Measurements from ENCODE around the gene HYDIN.
"Not testable (repeated sequence)": the region's sequence is repeated elsewhere in the genome, so short reads cannot be mapped to it uniquely, and the experiment has no call there.

Gene HYDIN

DNA sequence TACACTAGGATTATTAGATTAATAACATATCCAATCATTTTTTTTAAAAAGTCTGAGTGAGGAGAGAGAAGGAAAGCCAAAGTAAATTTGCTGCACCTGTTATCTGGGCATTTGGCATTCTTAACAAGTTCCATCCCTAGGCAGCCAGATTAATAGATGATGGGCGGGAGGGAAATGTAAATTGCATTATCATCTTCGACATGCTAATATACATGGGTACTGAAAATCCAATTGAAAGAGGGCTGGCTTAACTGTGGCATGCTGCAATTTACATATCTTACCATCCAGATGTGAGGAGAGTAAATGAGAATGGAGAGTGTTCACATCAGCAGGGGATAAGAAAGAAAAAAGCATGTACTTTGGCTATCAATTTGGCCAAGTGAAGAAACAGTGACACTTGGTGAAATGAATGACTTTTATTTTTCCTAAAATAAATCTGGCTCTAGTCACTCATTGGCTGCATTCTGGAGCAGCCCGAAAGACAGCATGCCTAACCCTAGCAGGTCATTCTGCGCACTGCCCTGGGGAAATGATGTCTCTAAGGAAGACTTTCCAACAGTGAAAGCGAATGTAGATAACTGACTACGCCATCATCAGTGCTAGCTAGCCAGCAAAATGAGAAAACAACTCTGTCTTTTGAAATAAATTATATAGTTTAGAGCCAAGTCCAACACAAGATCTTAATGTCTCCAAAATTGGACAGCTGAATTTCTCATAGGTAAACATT, 57.9 kb downstream of the HYDIN start:
- TF ChIP-seq OSR1 (CRISPR knock-in tag; IDR thresholded peaks at IDR 0.05) (no peak), PPARA (CRISPR knock-in tag; IDR thresholded peaks at IDR 0.05; ENCODE audit: borderline replicate concordance) (no peak), BACH2 (CRISPR knock-in tag; IDR thresholded peaks at IDR 0.05; ENCODE audit: borderline replicate concordance) (no peak), CSDC2 (CRISPR knock-in tag; IDR thresholded peaks at IDR 0.05) (no peak), ISL1 (CRISPR knock-in tag; IDR thresholded peaks at IDR 0.05) (no peak)
- ATAC-seq: no peak

GRCh38 chr16:71161007-71161406, 69.5 kb downstream of the HYDIN start:
- not testable (repeated sequence) for ATAC-seq

DNA sequence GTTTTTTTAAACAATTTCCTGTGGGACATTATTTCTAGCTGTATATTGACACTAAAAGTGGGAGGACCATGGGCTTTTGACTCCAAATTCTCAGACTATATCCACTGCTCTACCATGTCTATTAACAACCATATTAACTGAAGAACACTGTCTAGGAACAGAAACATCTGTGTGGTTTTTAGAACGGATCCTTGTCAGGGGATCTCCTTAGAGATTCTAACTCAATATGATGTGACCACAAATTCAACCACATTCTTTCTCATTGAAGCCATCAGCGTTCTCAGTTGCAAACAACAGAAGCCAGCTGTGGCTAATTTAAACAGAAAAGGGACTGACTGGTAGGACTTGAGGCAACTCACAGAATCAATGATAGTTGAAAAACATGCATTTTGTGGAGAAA, 73.2 kb downstream of the HYDIN start:
- ATAC-seq: not testable (repeated sequence)

DNA sequence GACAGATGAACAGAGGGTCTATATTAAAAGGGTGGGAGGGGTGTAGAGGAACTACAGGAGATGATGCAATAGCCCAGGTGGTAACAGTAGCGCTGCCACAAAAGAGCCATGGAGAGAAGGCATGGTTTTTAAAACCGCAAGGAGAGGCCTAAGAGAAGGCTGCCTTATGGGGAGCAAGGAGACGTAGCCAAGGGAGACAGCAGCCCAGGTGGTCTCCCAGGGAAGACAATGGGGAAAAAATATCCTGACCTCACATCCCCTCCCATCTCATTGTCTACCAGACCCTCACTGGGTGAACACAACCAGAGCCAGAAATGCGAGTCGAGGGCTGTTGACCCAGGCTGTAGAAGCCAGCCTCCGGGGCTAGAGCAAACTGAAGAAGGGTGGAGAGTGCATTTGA, 77.2 kb downstream of the HYDIN start:
- not testable (repeated sequence) for ATAC-seq

- not testable (repeated sequence) for ATAC-seq
Measured at GRCh38 chr16:71151654-71152053, 78.9 kb downstream of the HYDIN start.

- not testable (repeated sequence) for ATAC-seq
Measured at GRCh38 chr16:71143246-71143645, 87.3 kb downstream of the HYDIN start.

DNA sequence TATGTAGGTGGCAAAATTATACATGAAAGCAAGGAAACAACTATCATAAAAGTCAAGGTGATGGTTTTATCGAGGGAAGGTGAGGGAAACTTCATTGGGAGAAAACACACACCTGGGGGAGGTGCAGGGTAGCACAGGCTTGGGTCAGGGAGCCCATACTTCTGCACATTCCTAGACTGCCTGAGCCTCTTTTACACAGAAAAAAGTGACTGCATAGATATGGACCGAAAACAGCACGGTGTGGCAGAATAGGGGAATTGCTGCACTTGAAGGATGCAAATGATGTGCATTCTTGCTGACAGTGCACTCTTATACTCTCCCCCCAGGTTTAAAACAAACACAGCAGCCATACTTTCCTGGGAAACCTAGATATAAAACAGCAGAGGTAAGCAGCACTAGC, 120.0 kb downstream of the HYDIN start:
- ATAC-seq: not testable (repeated sequence)

GRCh38 chr16:71109656-71110208, 120.8 kb downstream of the HYDIN start:
- not testable (repeated sequence) for ATAC-seq

DNA sequence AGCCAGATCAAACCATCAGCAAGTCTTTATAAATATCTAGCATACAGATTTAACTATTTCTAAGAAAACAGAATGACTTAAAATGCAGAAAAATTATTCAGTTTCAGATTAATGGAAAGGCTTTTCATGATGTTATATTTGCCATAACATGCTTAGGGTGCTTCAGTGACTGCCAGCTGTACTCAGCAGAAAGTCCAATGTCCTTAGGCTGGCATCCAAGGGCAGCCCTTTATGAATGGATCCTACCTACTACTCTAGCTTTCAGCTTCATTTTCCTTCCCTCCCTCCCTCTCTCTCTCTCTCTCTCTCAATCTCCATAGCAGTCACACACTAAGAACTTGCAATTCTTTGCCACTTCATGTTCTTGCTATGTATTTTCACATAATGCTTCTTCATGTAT, 124.6 kb downstream of the HYDIN start:
- not testable (repeated sequence) for ATAC-seq

DNA sequence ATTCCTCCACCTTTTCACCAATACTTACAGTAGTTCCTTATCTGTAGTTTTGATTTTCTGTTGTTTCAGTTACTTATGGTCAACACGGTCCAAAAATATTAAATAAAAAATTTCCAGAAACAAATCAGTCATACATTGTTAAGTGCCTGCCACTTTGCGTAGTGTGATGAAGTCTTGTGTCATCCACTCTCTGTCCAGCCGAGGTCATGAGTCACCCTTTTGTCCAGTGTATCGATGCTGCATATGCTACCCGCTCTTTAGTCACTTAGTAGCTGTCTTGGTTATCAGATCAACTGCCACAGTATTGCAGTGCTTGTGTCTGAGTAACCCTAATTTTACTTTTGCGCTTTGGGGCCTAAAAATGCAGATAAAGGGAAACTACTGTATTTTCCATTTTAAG, 146.9 kb downstream of the HYDIN start:
- not testable (repeated sequence) for ATAC-seq

DNA sequence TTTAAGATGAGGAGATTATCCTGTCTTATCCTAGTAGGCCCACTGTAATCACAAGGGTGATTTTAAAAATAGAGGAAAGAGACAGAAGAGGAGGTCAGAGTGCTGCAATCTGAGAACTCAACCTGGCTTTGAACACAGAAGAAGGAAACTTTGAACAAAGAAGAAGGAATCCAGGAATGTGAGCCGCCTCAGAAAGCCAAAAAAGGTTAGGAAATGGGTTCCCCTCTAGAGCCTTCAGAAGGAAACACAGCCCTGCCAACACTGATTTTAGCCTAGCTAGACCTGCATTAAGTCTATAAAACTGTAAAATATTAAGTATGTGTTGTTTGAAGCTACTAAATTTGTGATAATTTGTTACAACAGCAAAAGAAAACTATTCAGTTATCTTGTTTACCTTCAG, 149.7 kb downstream of the HYDIN start:
- ATAC-seq: not testable (repeated sequence)

GRCh38 chr16:71080262-71080661, 150.3 kb downstream of the HYDIN start:
- not testable (repeated sequence) for ATAC-seq

- ATAC-seq: not testable (repeated sequence)
Measured at GRCh38 chr16:71070651-71071050, 159.9 kb downstream of the HYDIN start.

GRCh38 chr16:71069842-71070241, 160.7 kb downstream of the HYDIN start:
- ATAC-seq: not testable (repeated sequence)

- ATAC-seq: not testable (repeated sequence)
Measured at GRCh38 chr16:71053897-71054609, 176.5 kb downstream of the HYDIN start.

- not testable (repeated sequence) for ATAC-seq
Measured at GRCh38 chr16:71050307-71050706, 180.2 kb downstream of the HYDIN start.

DNA sequence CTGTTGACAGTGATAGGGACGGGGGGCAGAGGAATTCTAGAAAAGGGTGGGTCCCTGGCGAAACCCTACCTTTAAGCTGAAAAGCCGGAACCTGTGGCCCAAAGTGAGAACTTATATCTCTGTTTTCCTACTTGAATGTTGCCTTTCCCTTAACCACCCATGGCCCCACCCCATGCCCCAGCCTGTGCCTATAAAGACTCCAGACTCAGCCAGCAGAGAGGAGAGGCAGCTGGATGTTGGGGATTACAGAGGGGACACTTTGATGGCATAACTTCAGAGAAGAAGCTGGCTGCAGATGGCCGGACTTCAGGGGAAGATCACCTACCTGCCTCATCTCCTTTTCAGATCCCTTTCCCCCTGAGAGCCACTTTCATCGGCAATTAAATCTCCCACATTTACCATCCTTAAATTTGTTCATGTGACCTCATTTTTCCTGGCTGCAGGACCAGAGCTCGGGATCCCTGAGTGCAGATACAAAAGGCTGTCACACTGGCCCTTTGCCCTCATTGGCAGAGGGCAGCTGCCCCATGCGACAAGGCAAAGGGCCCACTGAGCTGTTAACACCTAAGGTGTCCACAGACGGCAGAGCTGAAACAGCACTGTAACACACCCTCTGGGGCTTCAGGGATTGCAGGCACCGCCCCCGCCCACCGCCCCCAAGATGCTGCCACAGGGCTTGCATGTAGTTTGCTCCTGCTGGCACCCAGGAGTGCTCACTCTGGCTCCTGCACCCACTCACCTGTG, 191.0 kb downstream of the HYDIN start:
- ATAC-seq: not testable (repeated sequence)

- ATAC-seq: not testable (repeated sequence)
Measured at GRCh38 chr16:71038421-71038820, 192.1 kb downstream of the HYDIN start.

GRCh38 chr16:71037987-71038386, 192.5 kb downstream of the HYDIN start:
- not testable (repeated sequence) for ATAC-seq

GRCh38 chr16:71028032-71028727, 202.3 kb downstream of the HYDIN start:
- ATAC-seq: not testable (repeated sequence)

All from SK-N-SH treated with all-trans-retinoic acid at 6 μM for 48 hours (cell line).